Left ventricle myocardium inferior (tissue), 1 donor: Measurements from ENCODE around the gene SLC17A5. TPM values are rescaled to one million over a fixed set of nuclear protein-coding genes. Genes with fewer than 3 reads are reported as not detected.

Experiments
- DNase-seq: peaks from one replicate; pipeline ENCODE4 v3.0.0-alpha.2; 2020
- H3K27ac ChIP-seq: fragments of 200-600 bp; replicated peaks from 2 replicates; pipeline ENCODE4 v1.8.0; 2021
- H3K27me3 ChIP-seq: fragments of 200-600 bp; 2 replicates; pipeline ENCODE4 v1.8.0; 2021; ENCODE audit warnings: low read depth
- H3K36me3 ChIP-seq: fragments of 200-600 bp; 2 replicates; pipeline ENCODE4 v1.8.0; 2021
- H3K4me1 ChIP-seq: fragments of 200-600 bp; 2 replicates; pipeline ENCODE4 v1.8.0; 2021
- H3K4me3 ChIP-seq: fragments of 200-600 bp; 2 replicates; pipeline ENCODE4 v1.8.0; 2021; ENCODE audit warnings: mild to moderate bottlenecking, moderate library complexity
- H3K9me3 ChIP-seq: fragments of 200-600 bp; replicated peaks from 2 replicates; pipeline ENCODE4 v1.8.0; 2021
- intact Hi-C: fragments of 100-400 bp; cut with micrococcal nuclease; formaldehyde crosslinking; loops from one replicate; pipeline ENCODE4 v1.11.0; 2022
- total RNA-seq: library from RNA; stranded (reverse); fragmentation: NEBNext Ultra II Directional; extraction: Animal tissue kit (Norgen Biotek cat#: 25700); gene quantifications from one replicate; pipeline ENCODE4 v1.2.1, GENCODE V29; 2021
- TF ChIP-seq, protein P1 (sequence below): fragments of 200-600 bp; IDR thresholded peaks from 2 replicates; pipeline ENCODE4 v1.8.0; 2021; ENCODE audit warnings: antibody characterized with exemption, mild to moderate bottlenecking, borderline replicate concordance
- donor health status: DM: no; HTN: yes; CAD: no; lungs with severe emphysema.

SLC17A5 gene
- total RNA-seq, 1 donor from 2014 or later: 5.3 TPM

- no peak overlapping the region for H3K4me3 ChIP-seq
- H3K4me1 ChIP-seq: no peaks in the 10 kb centered on the region
- H3K27ac ChIP-seq: no peak overlapping the region
- H3K9me3 ChIP-seq: no peaks in the 10 kb centered on the region
- peaks cover 19% of the 10 kb centered on the region for H3K27me3 ChIP-seq
- intact Hi-C loops: no loop called here
- no peak for DNase-seq
- TF ChIP-seq, protein P1, sequence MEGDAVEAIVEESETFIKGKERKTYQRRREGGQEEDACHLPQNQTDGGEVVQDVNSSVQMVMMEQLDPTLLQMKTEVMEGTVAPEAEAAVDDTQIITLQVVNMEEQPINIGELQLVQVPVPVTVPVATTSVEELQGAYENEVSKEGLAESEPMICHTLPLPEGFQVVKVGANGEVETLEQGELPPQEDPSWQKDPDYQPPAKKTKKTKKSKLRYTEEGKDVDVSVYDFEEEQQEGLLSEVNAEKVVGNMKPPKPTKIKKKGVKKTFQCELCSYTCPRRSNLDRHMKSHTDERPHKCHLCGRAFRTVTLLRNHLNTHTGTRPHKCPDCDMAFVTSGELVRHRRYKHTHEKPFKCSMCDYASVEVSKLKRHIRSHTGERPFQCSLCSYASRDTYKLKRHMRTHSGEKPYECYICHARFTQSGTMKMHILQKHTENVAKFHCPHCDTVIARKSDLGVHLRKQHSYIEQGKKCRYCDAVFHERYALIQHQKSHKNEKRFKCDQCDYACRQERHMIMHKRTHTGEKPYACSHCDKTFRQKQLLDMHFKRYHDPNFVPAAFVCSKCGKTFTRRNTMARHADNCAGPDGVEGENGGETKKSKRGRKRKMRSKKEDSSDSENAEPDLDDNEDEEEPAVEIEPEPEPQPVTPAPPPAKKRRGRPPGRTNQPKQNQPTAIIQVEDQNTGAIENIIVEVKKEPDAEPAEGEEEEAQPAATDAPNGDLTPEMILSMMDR: no peak
- H3K36me3 ChIP-seq: no peaks in the 10 kb centered on the region
Observed at GRCh38 chr6:73548458-73549446, 105.0 kb downstream of the SLC17A5 start.

GRCh38 chr6:73547036-73547435 is 106.8 kb downstream of the SLC17A5 start:
- TF ChIP-seq, protein P1: no peak
- H3K36me3 ChIP-seq: no peaks in the 10 kb centered on the region
- H3K4me3 ChIP-seq: no peak overlapping the region
- intact Hi-C loops: no loop called here
- H3K27me3 ChIP-seq: peaks cover 8% of the 10 kb centered on the region
- H3K4me1 ChIP-seq: no peaks in the 10 kb centered on the region
- no peaks in the 10 kb centered on the region for H3K9me3 ChIP-seq
- DNase-seq: no peak
- no peak overlapping the region for H3K27ac ChIP-seq

Other genes starting within 250 kb of the SLC17A5 start
- 0.96 TPM for gene CGAS, start 201.7 kb downstream of the SLC17A5 start, total RNA-seq
- gene MTO1, start 192.3 kb downstream of the SLC17A5 start, total RNA-seq: 30.4 TPM
- 1,882 TPM for gene EEF1A1, start 133.0 kb downstream of the SLC17A5 start, total RNA-seq
- 9.1 TPM for gene CD109, start 42.2 kb upstream of the SLC17A5 start, total RNA-seq